Sigmoid colon (tissue), 7 donors: ENCODE results near the gene ZNF473. TPM values are rescaled to one million over a fixed set of nuclear protein-coding genes. Genes with fewer than 3 reads are reported as not detected.

ENCODE experiments used
- DNase-seq: peaks from one replicate; pipeline ENCODE4 v3.0.0-alpha.2; 2019
- H3K27ac ChIP-seq, 4 donors: fragments of 200-600 bp; sonication (generic); one replicate each; pipeline ENCODE4 v1.5.1; 2016 to 2019; ENCODE audit warnings: mild to moderate bottlenecking in 1 of 4
- H3K27me3 ChIP-seq, 3 donors: fragments of 200-600 bp; sonication (generic); one replicate each; pipeline ENCODE4 v1.5.1; 2019; ENCODE audit warnings: mild to moderate bottlenecking in 1 of 3
- H3K36me3 ChIP-seq, 4 donors: fragments of 200-600 bp; sonication (generic); one replicate each; pipeline ENCODE4 v1.5.1; 2016 to 2019
- H3K4me1 ChIP-seq, 4 donors: fragments of 200-600 bp; sonication (generic); one replicate each; pipeline ENCODE4 v1.5.1; 2017 to 2019
- H3K4me3 ChIP-seq, 4 donors: fragments of 200-600 bp; sonication (generic); one replicate each; pipeline ENCODE4 v1.5.1; 2017 to 2019; ENCODE audit warnings: mild to moderate bottlenecking in 2 of 4, moderate library complexity in 1 of 4
- H3K9me3 ChIP-seq, 4 donors: fragments of 200-600 bp in 3 of 4; sonication (generic) in 3 of 4; one replicate each; pipeline versions ENCODE4 v1.5.1 to v1.6.1; 2013 to 2019
- EP300 ChIP-seq, 4 donors: sonication (generic); formaldehyde crosslinking; IDR thresholded peaks; one replicate each; pipeline ENCODE4 v1.6.1; 2017; ENCODE audit warnings: antibody characterized with exemption in 4 of 4
- POLR2A ChIP-seq, 2 donors: fragments of 450-650 bp; IDR thresholded peaks; one replicate each; pipeline ENCODE4 v1.6.1; 2016; ENCODE audit warnings: antibody characterized with exemption in 2 of 2, mild to moderate bottlenecking in 2 of 2, moderate library complexity in 2 of 2
- POLR2AphosphoS5 ChIP-seq, 4 donors: sonication (generic); formaldehyde crosslinking; IDR thresholded peaks; one replicate each; pipeline ENCODE4 v1.6.1; 2017; ENCODE audit warnings: antibody characterized with exemption in 4 of 4
- WGBS, 2 donors: extraction: QIAGEN DNeasy Blood & Tissue Kit; methylation state at CpG; one replicate each; pipeline ENCODE4 v1.1.7; 2013; 5-methylcytosine and 5-hydroxymethylcytosine counted together
- intact Hi-C: fragments of 100-400 bp; cut with DNase I; formaldehyde crosslinking; loops from one replicate; pipeline ENCODE4 v1.15.1; 2023
- polyA plus RNA-seq, 3 donors: library from polyadenylated mRNA; stranded (reverse); fragments of 200-250 nt; gene quantifications; one replicate each; pipeline ENCODE4 v1.2.3, GENCODE V29; 2013
- total RNA-seq, 4 donors: library from RNA; depleted of rRNA; stranded (reverse); fragments of >200 nt; gene quantifications; one replicate each; pipeline ENCODE4 v1.1.0, GENCODE V29; 2016
- TF ChIP-seq, protein P1 (sequence below), 4 experiments: fragments of 450-650 bp in 3 of 4; fragments of 200-600 bp in 1 of 4; IDR thresholded peaks; one replicate each; pipeline ENCODE4 v1.5.1; 2016 to 2019; ENCODE audit warnings: antibody characterized with exemption in 4 of 4, mild to moderate bottlenecking in 3 of 4, moderate library complexity in 2 of 4
- donor health status: healthy with polysubstance abuse.
- donor health status: Bipolar disorder and iron deficiency.
- donor health status: healthy.

ZNF473 gene
- total and polyA plus RNA-seq, 7 donors, result 0.92 to 13.2 (median 5.8) TPM

DNA sequence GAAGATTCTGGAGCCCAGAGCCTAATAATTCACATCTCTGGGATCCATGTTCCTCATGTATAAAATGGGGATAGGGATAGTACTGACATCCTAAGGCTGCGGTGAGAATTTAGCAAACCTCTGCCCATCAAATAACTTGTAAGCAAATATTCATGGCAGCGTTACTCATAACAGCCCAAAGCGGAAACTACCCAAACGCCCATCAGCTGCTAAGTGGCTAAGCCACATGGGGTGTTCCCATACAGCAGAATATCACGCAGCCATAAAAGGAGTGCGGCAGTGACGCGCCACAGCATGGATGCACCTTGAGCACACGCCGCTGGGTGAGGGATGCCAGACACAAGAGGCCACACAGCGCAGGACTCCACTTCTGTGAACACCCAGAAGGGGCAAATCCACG, 20.4 kb upstream of the ZNF473 start:
- H3K27ac ChIP-seq, result peak overlapping the region in 1 of 4 donors; percentile 85
- TF ChIP-seq POLR2A (IDR thresholded peaks at IDR 0.05), result no peak
- TF ChIP-seq EP300 (IDR thresholded peaks at IDR 0.05), result no peak
- TF ChIP-seq, protein P1, sequence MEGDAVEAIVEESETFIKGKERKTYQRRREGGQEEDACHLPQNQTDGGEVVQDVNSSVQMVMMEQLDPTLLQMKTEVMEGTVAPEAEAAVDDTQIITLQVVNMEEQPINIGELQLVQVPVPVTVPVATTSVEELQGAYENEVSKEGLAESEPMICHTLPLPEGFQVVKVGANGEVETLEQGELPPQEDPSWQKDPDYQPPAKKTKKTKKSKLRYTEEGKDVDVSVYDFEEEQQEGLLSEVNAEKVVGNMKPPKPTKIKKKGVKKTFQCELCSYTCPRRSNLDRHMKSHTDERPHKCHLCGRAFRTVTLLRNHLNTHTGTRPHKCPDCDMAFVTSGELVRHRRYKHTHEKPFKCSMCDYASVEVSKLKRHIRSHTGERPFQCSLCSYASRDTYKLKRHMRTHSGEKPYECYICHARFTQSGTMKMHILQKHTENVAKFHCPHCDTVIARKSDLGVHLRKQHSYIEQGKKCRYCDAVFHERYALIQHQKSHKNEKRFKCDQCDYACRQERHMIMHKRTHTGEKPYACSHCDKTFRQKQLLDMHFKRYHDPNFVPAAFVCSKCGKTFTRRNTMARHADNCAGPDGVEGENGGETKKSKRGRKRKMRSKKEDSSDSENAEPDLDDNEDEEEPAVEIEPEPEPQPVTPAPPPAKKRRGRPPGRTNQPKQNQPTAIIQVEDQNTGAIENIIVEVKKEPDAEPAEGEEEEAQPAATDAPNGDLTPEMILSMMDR (IDR thresholded peaks at IDR 0.05), result no peak
- TF ChIP-seq POLR2AphosphoS5 (IDR thresholded peaks at IDR 0.05), result no peak
- intact Hi-C loops, result no loop called here
- H3K9me3 ChIP-seq, result no peaks in the 10 kb centered on the region
- no peak for DNase-seq
- no peak overlapping the region for H3K4me3 ChIP-seq
- no peaks in the 10 kb centered on the region for H3K27me3 ChIP-seq
- WGBS, 2 donors, result 94 to 95% methylated on average over 12 of the region's 12 CpGs
- H3K4me1 ChIP-seq, result peaks cover 0 to 29% (median 21%) of the 10 kb centered on the region in 4 donors
- peaks cover 30 to 70% (median 51%) of the 10 kb centered on the region in 4 donors for H3K36me3 ChIP-seq

DNA sequence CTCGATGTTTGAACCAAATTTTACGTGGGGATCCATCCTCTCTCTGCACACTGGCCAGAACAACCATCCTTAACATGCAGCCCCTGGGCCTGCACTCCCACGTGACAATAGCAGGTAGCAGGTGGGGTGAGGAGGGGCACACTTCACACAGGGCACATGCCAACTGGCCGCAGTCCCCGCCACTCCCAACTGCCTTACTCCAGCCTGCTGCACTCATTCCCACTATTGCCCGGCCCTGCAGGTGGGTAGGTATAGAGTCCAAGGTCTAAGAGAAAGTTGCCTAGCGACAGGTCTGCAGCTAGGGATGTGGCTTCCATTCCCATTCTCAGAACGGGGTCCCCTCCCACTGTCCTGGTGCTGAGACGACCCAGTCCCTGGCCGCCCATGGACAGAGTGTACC, 18.6 kb upstream of the ZNF473 start:
- peaks cover 24 to 63% (median 39%) of the 10 kb centered on the region in 4 donors for H3K36me3 ChIP-seq
- no peak overlapping the region for H3K27ac ChIP-seq
- no peaks in the 10 kb centered on the region for H3K27me3 ChIP-seq
- TF ChIP-seq EP300 (IDR thresholded peaks at IDR 0.05) (no peak), POLR2AphosphoS5 (IDR thresholded peaks at IDR 0.05) (no peak), POLR2A (IDR thresholded peaks at IDR 0.05) (no peak)
- TF ChIP-seq, protein P1 (IDR thresholded peaks at IDR 0.05), result no peak
- 84% methylated on average over 10 of the region's 10 CpGs for WGBS, 2 donors
- H3K4me3 ChIP-seq, result no peak overlapping the region
- H3K9me3 ChIP-seq, result no peaks in the 10 kb centered on the region
- intact Hi-C loops, result no loop called here
- no peak for DNase-seq
- peaks cover 0 to 29% (median 21%) of the 10 kb centered on the region in 4 donors for H3K4me1 ChIP-seq

DNA sequence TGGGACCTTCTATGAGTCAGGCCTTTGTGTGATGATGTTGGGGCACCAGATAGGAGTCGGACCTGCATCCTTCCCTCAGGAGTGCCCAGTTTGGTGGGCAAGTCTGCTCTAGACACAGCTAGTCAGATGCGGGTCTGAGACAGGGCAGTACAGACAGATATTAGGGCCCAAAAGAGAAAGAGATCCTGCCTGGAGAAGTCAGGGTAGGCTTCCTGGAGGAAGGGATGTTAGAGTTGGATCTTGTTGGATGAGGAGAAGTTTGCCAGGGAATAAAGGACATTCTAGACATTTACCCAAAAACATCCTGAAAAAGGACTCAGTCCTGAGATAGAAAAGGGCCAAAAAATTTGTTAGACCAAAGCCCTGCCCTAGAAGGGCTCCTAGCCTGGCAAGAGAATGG, 17.9 kb upstream of the ZNF473 start:
- Histone ChIP-seq H3K4me3 (no peak overlapping the region), H3K27ac (no peak overlapping the region), H3K27me3 (no peaks in the 10 kb centered on the region), H3K9me3 (no peaks in the 10 kb centered on the region), H3K36me3 (peaks cover 24 to 61% (median 35%) of the 10 kb centered on the region in 4 donors), H3K4me1 (peaks cover 0 to 25% (median 19%) of the 10 kb centered on the region in 4 donors)
- no peak for DNase-seq
- TF ChIP-seq EP300 (IDR thresholded peaks at IDR 0.05), result no peak
- WGBS, 2 donors, result 97 to 98% methylated on average over 2 of the region's 2 CpGs
- intact Hi-C loops, result no loop called here

DNA sequence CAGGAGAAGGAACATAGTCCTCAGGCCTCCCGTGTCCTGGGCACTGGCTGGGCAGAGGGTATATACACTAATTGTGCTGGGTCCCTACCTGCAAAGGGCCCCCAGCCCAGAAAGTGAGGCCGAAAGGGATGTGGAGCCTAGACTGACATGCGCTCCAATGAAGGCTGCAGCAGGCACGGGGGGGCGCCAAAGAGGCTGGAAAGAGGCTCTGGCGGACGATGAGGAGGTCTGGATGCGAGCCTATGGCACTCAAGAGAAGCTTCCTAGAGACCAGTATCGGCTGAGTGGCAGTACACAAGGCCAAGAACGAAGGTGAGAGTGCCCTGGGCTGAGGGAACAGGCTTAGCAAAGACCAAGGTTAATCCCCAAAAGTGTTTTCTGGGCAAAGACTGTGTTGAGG, 17.3 kb upstream of the ZNF473 start:
- H3K9me3 ChIP-seq, result no peaks in the 10 kb centered on the region
- TF ChIP-seq POLR2A (IDR thresholded peaks at IDR 0.05) (no peak), EP300 (IDR thresholded peaks at IDR 0.05) (no peak), POLR2AphosphoS5 (IDR thresholded peaks at IDR 0.05) (no peak)
- TF ChIP-seq, protein P1 (IDR thresholded peaks at IDR 0.05), result no peak
- H3K27me3 ChIP-seq, result no peaks in the 10 kb centered on the region
- intact Hi-C loops, result no loop called here
- no peak overlapping the region for H3K27ac ChIP-seq
- peaks cover 0 to 19% (median 15%) of the 10 kb centered on the region in 4 donors for H3K4me1 ChIP-seq
- no peak for DNase-seq
- no peak overlapping the region for H3K4me3 ChIP-seq
- 60 to 75% methylated on average over 10 of the region's 10 CpGs for WGBS, 2 donors
- peaks cover 24 to 66% (median 37%) of the 10 kb centered on the region in 4 donors for H3K36me3 ChIP-seq

DNA sequence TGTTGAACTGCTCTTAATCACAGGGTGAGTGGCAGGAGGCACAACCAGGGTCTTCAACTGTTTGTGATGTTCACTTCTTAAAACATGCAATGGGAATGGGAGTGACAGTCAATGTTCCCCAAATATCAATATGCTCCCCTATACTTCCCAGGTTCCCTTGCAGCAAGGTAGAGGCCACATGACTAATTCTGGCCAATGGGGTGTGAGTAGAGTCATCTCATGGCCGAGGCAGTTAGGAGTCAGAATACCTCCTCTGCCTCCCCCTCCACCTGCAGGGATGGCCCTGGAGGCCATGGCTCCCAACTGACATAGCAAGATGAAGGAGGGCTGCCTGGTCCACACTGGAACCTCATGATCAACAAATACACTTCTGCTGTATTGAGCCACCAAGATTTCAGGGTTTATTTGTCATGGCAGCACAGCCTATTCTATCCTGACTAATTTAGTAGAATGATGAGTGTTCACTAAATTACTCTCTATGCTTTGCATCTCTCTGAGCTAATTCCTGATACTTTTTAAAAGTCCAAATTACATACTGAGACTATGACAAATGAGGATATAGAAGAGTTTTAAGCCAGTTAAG, 9.5 kb upstream of the ZNF473 start:
- intact Hi-C loops, result no loop called here
- WGBS, 2 donors, result 92 to 98% methylated on average over 1 of the region's 1 CpG
- no peak overlapping the region for H3K4me3 ChIP-seq
- no peaks in the 10 kb centered on the region for H3K27me3 ChIP-seq
- H3K36me3 ChIP-seq, result peaks cover 21 to 86% (median 49%) of the 10 kb centered on the region in 4 donors
- H3K4me1 ChIP-seq, result no peaks in the 10 kb centered on the region
- H3K9me3 ChIP-seq, result no peaks in the 10 kb centered on the region
- TF ChIP-seq, protein P1 (IDR thresholded peaks at IDR 0.05), result no peak
- no peak for TF ChIP-seq POLR2AphosphoS5 (IDR thresholded peaks at IDR 0.05)
- TF ChIP-seq EP300 (IDR thresholded peaks at IDR 0.05), result no peak
- no peak for TF ChIP-seq POLR2A (IDR thresholded peaks at IDR 0.05)
- no peak for DNase-seq
- H3K27ac ChIP-seq, result no peak overlapping the region
